ENCODE results near the gene ZNF567.

- TF ChIP-seq JUND (IDR thresholded peaks at IDR 0.05) (no peak), TAF1 (conservative IDR thresholded peaks at IDR 0.05) (no peak), NR2F2 (IDR thresholded peaks at IDR 0.05) (no peak), SP1 (IDR thresholded peaks at IDR 0.05) (no peak), YY1 (IDR thresholded peaks at IDR 0.05) (no peak), REST (IDR thresholded peaks at IDR 0.05) (no peak), GABPA (IDR thresholded peaks at IDR 0.05 in 1 of 2, conservative IDR thresholded peaks at IDR 0.05 in 1 of 2) (no peak), RAD21 (IDR thresholded peaks at IDR 0.05) (no peak), FOXA1 (IDR thresholded peaks at IDR 0.05) (no peak), EGR1 (IDR thresholded peaks at IDR 0.05; ENCODE audit: low read depth in 2 of 2) (no peak), RXRA (IDR thresholded peaks at IDR 0.05) (no peak)
- TF ChIP-seq, protein P1, sequence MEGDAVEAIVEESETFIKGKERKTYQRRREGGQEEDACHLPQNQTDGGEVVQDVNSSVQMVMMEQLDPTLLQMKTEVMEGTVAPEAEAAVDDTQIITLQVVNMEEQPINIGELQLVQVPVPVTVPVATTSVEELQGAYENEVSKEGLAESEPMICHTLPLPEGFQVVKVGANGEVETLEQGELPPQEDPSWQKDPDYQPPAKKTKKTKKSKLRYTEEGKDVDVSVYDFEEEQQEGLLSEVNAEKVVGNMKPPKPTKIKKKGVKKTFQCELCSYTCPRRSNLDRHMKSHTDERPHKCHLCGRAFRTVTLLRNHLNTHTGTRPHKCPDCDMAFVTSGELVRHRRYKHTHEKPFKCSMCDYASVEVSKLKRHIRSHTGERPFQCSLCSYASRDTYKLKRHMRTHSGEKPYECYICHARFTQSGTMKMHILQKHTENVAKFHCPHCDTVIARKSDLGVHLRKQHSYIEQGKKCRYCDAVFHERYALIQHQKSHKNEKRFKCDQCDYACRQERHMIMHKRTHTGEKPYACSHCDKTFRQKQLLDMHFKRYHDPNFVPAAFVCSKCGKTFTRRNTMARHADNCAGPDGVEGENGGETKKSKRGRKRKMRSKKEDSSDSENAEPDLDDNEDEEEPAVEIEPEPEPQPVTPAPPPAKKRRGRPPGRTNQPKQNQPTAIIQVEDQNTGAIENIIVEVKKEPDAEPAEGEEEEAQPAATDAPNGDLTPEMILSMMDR (IDR thresholded peaks at IDR 0.05; ENCODE audit: low read depth, low read length, missing input control), result no peak
- TF ChIP-seq, protein P2, sequence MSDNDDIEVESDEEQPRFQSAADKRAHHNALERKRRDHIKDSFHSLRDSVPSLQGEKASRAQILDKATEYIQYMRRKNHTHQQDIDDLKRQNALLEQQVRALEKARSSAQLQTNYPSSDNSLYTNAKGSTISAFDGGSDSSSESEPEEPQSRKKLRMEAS (IDR thresholded peaks at IDR 0.05), result no peak
- TF ChIP-seq, protein P3, sequence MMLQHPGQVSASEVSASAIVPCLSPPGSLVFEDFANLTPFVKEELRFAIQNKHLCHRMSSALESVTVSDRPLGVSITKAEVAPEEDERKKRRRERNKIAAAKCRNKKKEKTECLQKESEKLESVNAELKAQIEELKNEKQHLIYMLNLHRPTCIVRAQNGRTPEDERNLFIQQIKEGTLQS (IDR thresholded peaks at IDR 0.05), result no peak
These were observed 58.5 kb downstream of the ZNF567 start for GRCh38 chr19:36745870-36746269.

All from liver (tissue), 3 donors.